OCI-LY3 (cell line): ENCODE results near the gene KLHL29.

Experiments used
- H2AFZ ChIP-seq: fragments of 200-600, 300-600 bp; shearing (Covaris generic); 2 replicates; pipeline ENCODE4 v1.6.0; 2014; ENCODE audit warnings: antibody characterized with exemption, low read depth, low read length
- H3K27ac ChIP-seq: fragments of 200-600, 300-600 bp; sonication (generic); 2 replicates; pipeline ENCODE4 v1.5.1; 2014; ENCODE audit warnings: mild to moderate bottlenecking, low read length, moderate library complexity, mixed read lengths
- H3K27me3 ChIP-seq: fragments of 200-600, 300-600 bp; sonication (generic); 2 replicates; pipeline ENCODE4 v1.6.1; 2014; ENCODE audit warnings: low read depth, low read length, mixed read lengths
- H3K36me3 ChIP-seq: fragments of 200-600, 300-600 bp; sonication (generic); replicated peaks from 2 replicates; pipeline ENCODE3; 2014; ENCODE audit warnings: low read depth, low read length, mixed read lengths
- H3K4me1 ChIP-seq: fragments of 300-600, 200-600 bp; sonication (generic); 2 replicates; pipeline ENCODE4 v1.6.1; 2014; ENCODE audit warnings: low read length, mixed read lengths
- H3K4me2 ChIP-seq: fragments of 200-600, 300-600 bp; sonication (generic); 2 replicates; pipeline ENCODE4 v1.6.1; 2014; ENCODE audit warnings: low read length, mixed read lengths
- H3K4me3 ChIP-seq: fragments of 300-600, 200-600 bp; sonication (generic); 2 replicates; pipeline ENCODE4 v1.5.1; 2014; ENCODE audit warnings: antibody characterized with exemption, mild to moderate bottlenecking, low read length, moderate library complexity
- H3K79me2 ChIP-seq: fragments of 300-600, 200-600 bp; shearing (Covaris generic); 2 replicates; pipeline ENCODE4 v1.6.1; 2014; ENCODE audit warnings: mild to moderate bottlenecking, low read length, mixed read lengths
- H3K9ac ChIP-seq: fragments of 300-600, 200-600 bp; shearing (Covaris generic); 2 replicates; pipeline ENCODE4 v1.6.0; 2014; ENCODE audit warnings: mild to moderate bottlenecking, low read length, moderate library complexity
- H3K9me3 ChIP-seq: fragments of 200-600, 300-600 bp; shearing (Covaris generic); 2 replicates; pipeline ENCODE4 v1.6.1; 2014; ENCODE audit warnings: low read length, mixed read lengths; ENCODE audit not compliant: insufficient read depth
- H4K20me1 ChIP-seq: fragments of 200-600, 300-600 bp; sonication (generic); 2 replicates; pipeline ENCODE4 v1.6.1; 2016; ENCODE audit warnings: low read length, mixed read lengths; ENCODE audit not compliant: insufficient read depth
- EZH2phosphoT487 ChIP-seq: fragments of 200-600 bp; shearing (Covaris generic); IDR thresholded peaks from 2 replicates; pipeline ENCODE4 v1.6.1; 2018; ENCODE audit warnings: antibody characterized with exemption, mixed run types, low read depth
- TF ChIP-seq, protein P1 (sequence below): fragments of 200-600, 300-600 bp; sonication (generic); IDR thresholded peaks from 2 replicates; pipeline ENCODE4 v1.5.1; 2014; ENCODE audit warnings: antibody characterized with exemption, low read length, low read depth

KLHL29 gene

DNA sequence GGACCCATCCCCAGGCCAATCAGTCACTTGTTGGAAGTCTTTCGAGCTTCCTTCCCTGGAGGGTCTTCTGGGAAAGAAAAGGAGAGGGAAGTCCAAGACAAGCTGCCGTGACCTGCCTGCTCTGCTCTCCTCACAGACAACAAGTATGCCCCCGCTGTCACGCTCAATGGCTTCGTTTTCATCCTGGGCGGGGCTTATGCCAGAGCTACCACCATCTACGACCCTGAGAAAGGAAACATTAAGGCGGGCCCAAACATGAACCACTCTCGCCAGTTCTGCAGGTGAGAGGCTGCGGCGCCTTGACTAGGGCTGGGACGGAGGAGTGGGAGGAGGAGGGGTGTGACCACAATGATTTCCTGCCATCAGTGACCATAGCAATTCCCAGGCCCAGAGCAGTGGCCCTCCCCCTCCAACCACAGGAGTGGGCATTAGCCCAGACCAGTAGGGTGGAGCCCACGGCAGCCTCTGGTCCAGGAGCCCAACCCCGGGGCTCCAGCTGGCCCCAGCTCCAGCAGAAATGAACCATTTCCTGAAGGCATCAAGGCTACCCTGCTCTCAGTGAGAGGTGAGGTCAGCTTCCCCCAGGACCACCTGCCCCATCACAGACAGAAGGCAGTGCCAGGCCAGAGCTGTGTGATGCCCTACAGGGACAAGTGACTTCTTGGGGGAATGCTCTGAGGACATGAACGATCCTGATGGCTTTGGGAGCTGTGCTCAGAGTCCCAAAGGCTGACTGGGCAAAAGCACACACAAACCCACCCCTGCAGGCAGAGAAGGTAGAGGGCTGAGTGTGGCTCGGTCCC is 318.8 kb downstream of the KLHL29 start:
- no peak overlapping the region for H3K9ac ChIP-seq

DNA sequence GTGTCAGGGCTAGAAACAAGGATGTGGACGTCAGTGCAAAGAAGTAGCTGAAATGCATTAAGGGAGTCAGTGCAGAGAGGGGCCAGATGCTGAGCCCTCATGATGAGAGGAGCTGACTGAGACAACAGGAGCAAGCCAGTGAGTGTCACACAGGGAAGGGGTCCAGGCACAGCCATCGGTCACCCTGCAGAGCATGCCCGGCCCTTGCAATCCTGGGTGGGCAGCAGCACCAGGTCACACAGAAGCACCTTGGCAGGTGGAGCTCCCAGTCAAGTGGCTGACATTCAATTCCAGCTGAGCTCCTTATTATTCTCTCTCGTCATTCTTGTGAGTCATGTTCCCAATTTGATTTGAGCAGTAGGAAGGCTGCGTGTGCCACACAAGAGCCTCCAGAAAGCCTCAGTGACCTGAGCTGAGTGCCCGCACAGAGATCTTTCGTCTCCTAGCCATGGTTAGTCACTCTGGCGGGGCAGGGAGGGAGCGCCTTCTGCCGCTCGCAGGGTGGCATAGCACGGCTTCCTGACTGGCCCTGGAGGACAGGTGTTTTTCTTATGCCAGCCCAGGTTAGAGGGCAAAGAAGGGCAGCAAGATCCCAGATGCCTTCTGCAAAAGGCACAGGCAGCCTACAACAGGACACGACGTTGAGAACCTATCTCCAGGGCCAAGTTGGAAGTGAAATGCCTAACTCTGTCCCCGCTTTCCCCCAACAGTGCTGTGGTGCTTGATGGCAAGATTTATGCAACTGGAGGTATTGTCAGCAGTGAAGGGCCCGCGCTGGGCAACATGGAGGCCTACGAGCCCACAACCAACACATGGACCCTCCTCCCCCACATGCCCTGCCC is 321.0 kb downstream of the KLHL29 start:
- H4K20me1 ChIP-seq, result no peaks in the 10 kb centered on the region
- no peak overlapping the region for H3K4me2 ChIP-seq
- H3K27me3 ChIP-seq, result no peaks in the 10 kb centered on the region
- H3K9me3 ChIP-seq, result no peaks in the 10 kb centered on the region
- H2AFZ ChIP-seq, result no peak overlapping the region
- H3K4me3 ChIP-seq, result no peak overlapping the region
- H3K9ac ChIP-seq, result no peak overlapping the region
- TF ChIP-seq EZH2phosphoT487, result no peak
- TF ChIP-seq, protein P1, sequence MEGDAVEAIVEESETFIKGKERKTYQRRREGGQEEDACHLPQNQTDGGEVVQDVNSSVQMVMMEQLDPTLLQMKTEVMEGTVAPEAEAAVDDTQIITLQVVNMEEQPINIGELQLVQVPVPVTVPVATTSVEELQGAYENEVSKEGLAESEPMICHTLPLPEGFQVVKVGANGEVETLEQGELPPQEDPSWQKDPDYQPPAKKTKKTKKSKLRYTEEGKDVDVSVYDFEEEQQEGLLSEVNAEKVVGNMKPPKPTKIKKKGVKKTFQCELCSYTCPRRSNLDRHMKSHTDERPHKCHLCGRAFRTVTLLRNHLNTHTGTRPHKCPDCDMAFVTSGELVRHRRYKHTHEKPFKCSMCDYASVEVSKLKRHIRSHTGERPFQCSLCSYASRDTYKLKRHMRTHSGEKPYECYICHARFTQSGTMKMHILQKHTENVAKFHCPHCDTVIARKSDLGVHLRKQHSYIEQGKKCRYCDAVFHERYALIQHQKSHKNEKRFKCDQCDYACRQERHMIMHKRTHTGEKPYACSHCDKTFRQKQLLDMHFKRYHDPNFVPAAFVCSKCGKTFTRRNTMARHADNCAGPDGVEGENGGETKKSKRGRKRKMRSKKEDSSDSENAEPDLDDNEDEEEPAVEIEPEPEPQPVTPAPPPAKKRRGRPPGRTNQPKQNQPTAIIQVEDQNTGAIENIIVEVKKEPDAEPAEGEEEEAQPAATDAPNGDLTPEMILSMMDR, result no peak
- no peak overlapping the region for H3K27ac ChIP-seq
- no peaks in the 10 kb centered on the region for H3K4me1 ChIP-seq
- no peaks in the 10 kb centered on the region for H3K36me3 ChIP-seq
- H3K79me2 ChIP-seq, result no peaks in the 10 kb centered on the region

More for the DNA sequence above, 318.8 kb downstream of the KLHL29 start:
- Histone ChIP-seq H3K27ac (no peak overlapping the region), H2AFZ (no peak overlapping the region), H3K36me3 (no peaks in the 10 kb centered on the region), H3K4me2 (no peak overlapping the region), H4K20me1 (no peaks in the 10 kb centered on the region), H3K4me3 (no peak overlapping the region), H3K9me3 (no peaks in the 10 kb centered on the region), H3K27me3 (no peaks in the 10 kb centered on the region), H3K79me2 (no peaks in the 10 kb centered on the region), H3K4me1 (no peaks in the 10 kb centered on the region)
- no peak for TF ChIP-seq EZH2phosphoT487
- TF ChIP-seq, protein P1, result no peak

DNA sequence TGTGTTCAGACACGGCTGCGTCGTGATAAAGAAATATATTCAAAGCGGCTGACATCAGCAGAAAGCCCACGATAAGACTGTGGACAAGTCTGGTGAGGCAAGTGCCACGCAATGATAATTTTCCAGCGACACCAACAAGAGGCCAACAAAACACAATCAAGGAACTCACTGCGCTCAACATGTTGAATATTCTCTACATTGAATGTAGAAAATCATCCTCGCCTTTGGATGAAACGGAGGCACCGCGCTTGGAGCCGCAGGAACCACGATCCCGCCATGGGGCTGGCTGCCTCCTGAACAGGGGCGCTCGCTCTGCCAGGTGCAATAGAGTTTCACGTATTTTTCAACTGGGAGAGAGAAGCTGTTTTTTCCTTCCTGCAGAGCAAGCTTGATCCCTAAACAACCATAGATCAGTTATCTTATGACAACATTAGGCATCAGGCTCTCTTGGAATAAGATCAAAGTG is 321.7 kb downstream of the KLHL29 start:
- Histone ChIP-seq H3K79me2 (no peaks in the 10 kb centered on the region), H3K4me2 (no peak overlapping the region), H3K36me3 (no peaks in the 10 kb centered on the region), H3K9me3 (no peaks in the 10 kb centered on the region), H4K20me1 (no peaks in the 10 kb centered on the region), H3K27me3 (no peaks in the 10 kb centered on the region), H3K4me1 (no peaks in the 10 kb centered on the region), H3K27ac (no peak overlapping the region), H2AFZ (no peak overlapping the region), H3K4me3 (no peak overlapping the region), H3K9ac (no peak overlapping the region)
- no peak for TF ChIP-seq EZH2phosphoT487
- TF ChIP-seq, protein P1, result no peak

DNA sequence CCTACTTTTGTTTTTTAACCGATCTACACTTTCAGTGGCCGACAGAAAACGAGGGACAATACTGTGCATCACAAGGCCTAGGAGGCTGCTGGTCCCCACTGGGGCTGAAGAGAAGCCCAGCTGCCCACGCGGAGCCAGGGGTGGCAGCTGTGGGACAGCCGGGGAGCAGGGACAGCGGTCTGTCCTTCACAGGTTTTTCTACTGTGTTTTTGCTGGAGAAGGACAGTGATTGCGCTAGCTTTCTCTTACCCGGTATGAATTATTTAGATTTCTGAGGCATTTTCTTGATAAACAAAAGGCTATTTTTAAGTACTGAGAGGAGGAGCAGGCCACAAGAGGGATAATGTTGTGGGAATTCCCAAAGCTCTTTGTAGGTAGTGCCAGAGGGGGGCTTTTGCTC is 322.1 kb downstream of the KLHL29 start:
- no peaks in the 10 kb centered on the region for H3K36me3 ChIP-seq
- H2AFZ ChIP-seq, result no peak overlapping the region
- no peaks in the 10 kb centered on the region for H3K27me3 ChIP-seq
- H3K9ac ChIP-seq, result no peak overlapping the region
- H3K9me3 ChIP-seq, result no peaks in the 10 kb centered on the region
- no peaks in the 10 kb centered on the region for H4K20me1 ChIP-seq
- H3K27ac ChIP-seq, result no peak overlapping the region
- TF ChIP-seq EZH2phosphoT487, result no peak
- TF ChIP-seq, protein P1, result no peak
- no peaks in the 10 kb centered on the region for H3K79me2 ChIP-seq
- no peak overlapping the region for H3K4me2 ChIP-seq
- no peaks in the 10 kb centered on the region for H3K4me1 ChIP-seq
- H3K4me3 ChIP-seq, result no peak overlapping the region
